H1 (cell line): ENCODE measurements around the gene ARL5A. TPM values are rescaled to one million over a fixed set of nuclear protein-coding genes. Genes with fewer than 3 reads are reported as not detected.

Experiments used
- CTCF ChIA-PET: fragments of 300-600 bp; sonication (Branson Sonifier 250); formaldehyde crosslinking; loops from one replicate; lab custom pipeline; 2021; ENCODE audit not compliant: partially characterized antibody; lab: Charles Lee
- POLR2A ChIA-PET: fragments of 300-600 bp; sonication (Branson Sonifier 250); formaldehyde crosslinking; loops from one replicate; lab custom pipeline; 2021; ENCODE audit warnings: inconsistent platforms; ENCODE audit not compliant: partially characterized antibody; lab: Charles Lee
- DNase-seq, 2 experiments: peaks; one replicate each; pipeline versions ENCODE4 v3.0.0 to v3.0.0-alpha.2; 2010 to 2022; ENCODE audit warnings: low spot score in 2 of 2, low read depth in 1 of 2, mixed read lengths in 1 of 2
- FAIRE-seq: peaks from 2 replicates; lab custom pipeline; 2011; peaks lifted over from hg19 to GRCh38; lab: Jason Lieb, UNC
- H2AFZ ChIP-seq: 2 replicates; pipeline ENCODE4 v1.8.1; 2012; ENCODE audit warnings: low read length, inconsistent platforms
- H2AK5ac ChIP-seq: 2 replicates; pipeline ENCODE4 v1.6.1; 2013; ENCODE audit warnings: low read depth, low read length
- H2BK120ac ChIP-seq: replicated peaks from 2 replicates; pipeline ENCODE3; 2013; ENCODE audit warnings: low read depth, low read length, inconsistent platforms
- H2BK12ac ChIP-seq: 2 replicates; pipeline ENCODE4 v1.6.1; 2013; ENCODE audit warnings: low read depth, low read length
- H2BK15ac ChIP-seq: 2 replicates; pipeline ENCODE4 v1.6.1; 2013; ENCODE audit warnings: low read length
- H2BK20ac ChIP-seq: 2 replicates; pipeline ENCODE4 v1.6.1; 2013; ENCODE audit warnings: low read length
- H2BK5ac ChIP-seq: 2 replicates; pipeline ENCODE4 v1.6.1; 2013; ENCODE audit warnings: low read depth, low read length
- H3K14ac ChIP-seq: 2 replicates; pipeline ENCODE4 v1.6.1; 2013; ENCODE audit warnings: inconsistent platforms; ENCODE audit not compliant: insufficient read length
- H3K18ac ChIP-seq: 2 replicates; pipeline ENCODE4 v1.6.1; 2013; ENCODE audit warnings: low read length; ENCODE audit errors: extremely low read depth
- H3K23ac ChIP-seq: 2 replicates; pipeline ENCODE4 v1.6.1; 2013; ENCODE audit warnings: inconsistent platforms; ENCODE audit not compliant: insufficient read length
- H3K23me2 ChIP-seq: 2 replicates; pipeline ENCODE4 v1.6.1; 2013; ENCODE audit warnings: low read depth, low read length
- H3K27ac ChIP-seq: 2 replicates; pipeline ENCODE4 v1.6.1; 2011; ENCODE audit warnings: low read depth, low read length, inconsistent platforms
- H3K27me3 ChIP-seq, 4 experiments: replicated peaks in 1 of 4; 1 replicate in 1 of 4; 2 replicates in 3 of 4; pipeline versions ENCODE4 v1.6.1 to v1.8.1; 2011 to 2013; ENCODE audit warnings: low read length in 3 of 4, mild to moderate bottlenecking in 3 of 4, inconsistent platforms in 2 of 4, mixed read lengths in 2 of 4, moderate library complexity in 1 of 4; ENCODE audit not compliant: control insufficient read depth in 3 of 4, insufficient read depth in 3 of 4; ENCODE audit errors: extremely low read depth in 1 of 4
- H3K36me3 ChIP-seq, 4 experiments: 2 replicates each; pipeline versions ENCODE4 v1.6.1 to v1.8.1; 2011 to 2013; ENCODE audit warnings: mild to moderate bottlenecking in 4 of 4, low read length in 3 of 4, moderate library complexity in 2 of 4, control low read depth in 1 of 4, inconsistent platforms in 1 of 4; ENCODE audit not compliant: insufficient read depth in 4 of 4, control insufficient read depth in 2 of 4
- H3K4ac ChIP-seq: replicated peaks from 2 replicates; pipeline ENCODE3; 2013; ENCODE audit warnings: low read length, low read depth, mixed read lengths, inconsistent platforms; ENCODE audit not compliant: insufficient read length
- H3K4me1 ChIP-seq, 4 experiments: replicated peaks in 1 of 4; 1 replicate in 1 of 4; 2 replicates in 3 of 4; pipeline versions ENCODE4 v1.6.1 to v1.8.1; 2011 to 2013; ENCODE audit warnings: low read length in 3 of 4, inconsistent platforms in 2 of 4, mixed read lengths in 1 of 4; ENCODE audit not compliant: insufficient read depth in 4 of 4, control insufficient read depth in 3 of 4
- H3K4me2 ChIP-seq, 2 experiments: 2 replicates each; pipeline versions ENCODE4 v1.6.1 to v1.8.1; 2011 to 2013; ENCODE audit warnings: low read depth in 2 of 2, low read length in 2 of 2, control low read depth in 1 of 2, inconsistent platforms in 1 of 2, mild to moderate bottlenecking in 1 of 2; ENCODE audit not compliant: insufficient read depth in 1 of 2
- H3K4me3 ChIP-seq, 4 experiments: fragments of 200-600, 300-600 bp in 1 of 4; sonication (generic), shearing (Covaris generic), sonication (Bioruptor Twin) in 1 of 4; 2 replicates each; pipeline versions ENCODE4 v1.5.1 to v1.8.1; 2011 to 2016; ENCODE audit warnings: low read length in 4 of 4, low read depth in 3 of 4, control low read depth in 2 of 4, inconsistent platforms in 2 of 4, mild to moderate bottlenecking in 2 of 4, mixed read lengths in 1 of 4, moderate library complexity in 1 of 4; ENCODE audit not compliant: insufficient read depth in 2 of 4; ENCODE audit errors: extremely low read depth in 1 of 4
- H3K56ac ChIP-seq: replicated peaks from 2 replicates; pipeline ENCODE3; 2013; ENCODE audit warnings: low read depth, mild to moderate bottlenecking, mixed read lengths, low read length, inconsistent platforms; ENCODE audit not compliant: insufficient read length
- H3K79me1 ChIP-seq: 2 replicates; pipeline ENCODE4 v1.6.1; 2013; ENCODE audit warnings: low read depth, low read length, control low read depth
- H3K79me2 ChIP-seq, 2 experiments: 2 replicates each; pipeline versions ENCODE4 v1.6.1 to v1.8.1; 2012 to 2013; ENCODE audit warnings: low read length in 2 of 2, mild to moderate bottlenecking in 2 of 2, inconsistent platforms in 1 of 2; ENCODE audit not compliant: insufficient read depth in 2 of 2, control insufficient read depth in 1 of 2
- H3K9ac ChIP-seq, 4 experiments: replicated peaks in 1 of 4; 1 replicate in 1 of 4; 2 replicates in 3 of 4; pipeline versions ENCODE4 v1.6.1 to v1.8.1; 2011 to 2013; ENCODE audit warnings: low read depth in 3 of 4, low read length in 3 of 4, control low read depth in 2 of 4, mild to moderate bottlenecking in 2 of 4, moderate library complexity in 2 of 4, inconsistent platforms in 1 of 4; ENCODE audit errors: extremely low read depth in 1 of 4
- H3K9me3 ChIP-seq, 2 experiments: 2 replicates each; pipeline versions ENCODE4 v1.6.1 to v1.8.1; 2012 to 2013; ENCODE audit warnings: mild to moderate bottlenecking in 2 of 2, moderate library complexity in 2 of 2, control low read depth in 1 of 2, inconsistent platforms in 1 of 2, low read depth in 1 of 2, low read length in 1 of 2, mixed read lengths in 1 of 2; ENCODE audit not compliant: insufficient read depth in 2 of 2
- H4K20me1 ChIP-seq, 2 experiments: replicated peaks in 1 of 2; 2 replicates each; pipeline versions ENCODE3 to v1.8.1; 2011 to 2013; ENCODE audit warnings: inconsistent platforms in 2 of 2, low read length in 2 of 2, mild to moderate bottlenecking in 1 of 2; ENCODE audit not compliant: insufficient read depth in 2 of 2, control insufficient read depth in 1 of 2
- H4K5ac ChIP-seq: 2 replicates; pipeline ENCODE4 v1.6.1; 2013; ENCODE audit warnings: low read length, low read depth, mixed read lengths, inconsistent platforms; ENCODE audit not compliant: insufficient read length
- H4K8ac ChIP-seq: 2 replicates; pipeline ENCODE4 v1.8.0; 2013; ENCODE audit warnings: mild to moderate bottlenecking, moderate library complexity, low read length, inconsistent platforms; ENCODE audit not compliant: insufficient read depth; ENCODE audit errors: extremely low read depth
- H4K91ac ChIP-seq: replicated peaks from 2 replicates; pipeline ENCODE3; 2013; ENCODE audit warnings: low read length, mixed read lengths, inconsistent platforms; ENCODE audit not compliant: insufficient read length
- CHD1 ChIP-seq: IDR thresholded peaks from 2 replicates; pipeline ENCODE4 v1.6.1; 2012; ENCODE audit warnings: low read depth, low read length, improper control_type of control experiment
- CREB1 ChIP-seq: IDR thresholded peaks from 2 replicates; pipeline ENCODE4 v1.6.1; 2012; ENCODE audit warnings: inconsistent platforms
- CTCF ChIP-seq, 3 experiments: IDR thresholded peaks; 1 replicate in 2 of 3; 2 replicates in 1 of 3; pipeline versions ENCODE4 v1.5.1 to v1.6.1; 2011; ENCODE audit warnings: low read length in 3 of 3, mild to moderate bottlenecking in 3 of 3, inconsistent platforms in 2 of 3, low read depth in 1 of 3, moderate library complexity in 1 of 3; ENCODE audit not compliant: insufficient read depth in 1 of 3; ENCODE audit errors: control extremely low read depth in 1 of 3
- EGR1 ChIP-seq: IDR thresholded peaks from 2 replicates; pipeline ENCODE4 v1.6.1; 2011; ENCODE audit warnings: low read depth, low read length, borderline replicate concordance
- FOSL1 ChIP-seq: IDR thresholded peaks from 2 replicates; pipeline ENCODE4 v1.6.1; 2011; ENCODE audit warnings: mild to moderate bottlenecking, low read depth, low read length, moderate library complexity; ENCODE audit not compliant: insufficient read depth
- HDAC6 ChIP-seq: IDR thresholded peaks from one replicate; pipeline ENCODE4 v1.7.1; 2012; ENCODE audit warnings: low read depth, mild to moderate bottlenecking, inconsistent platforms, low read length, moderate library complexity
- MAFK ChIP-seq: IDR thresholded peaks from 2 replicates; pipeline ENCODE4 v1.6.1; 2012; ENCODE audit warnings: low read depth, mild to moderate bottlenecking, improper control_type of control experiment, low read length
- POLR2AphosphoS5 ChIP-seq: IDR thresholded peaks from 2 replicates; pipeline ENCODE4 v1.6.1; 2011; ENCODE audit warnings: low read depth, low read length
- POU5F1 ChIP-seq: IDR thresholded peaks from 2 replicates; pipeline ENCODE4 v1.6.1; 2011; ENCODE audit warnings: low read depth, mild to moderate bottlenecking, low read length, moderate library complexity
- RNF2 ChIP-seq: fragments of 200-900, 300-1000 bp; sonication (generic); IDR thresholded peaks from 2 replicates; pipeline ENCODE4 v1.7.1; 2016; ENCODE audit warnings: borderline replicate concordance, low read depth, mild to moderate bottlenecking, antibody characterized with exemption, low read length; ENCODE audit not compliant: poor library complexity, severe bottlenecking; ENCODE audit errors: missing control alignments
- SP1 ChIP-seq: IDR thresholded peaks from 2 replicates; pipeline ENCODE4 v1.6.1; 2011; ENCODE audit warnings: low read depth, low read length
- SP4 ChIP-seq: IDR thresholded peaks from 2 replicates; pipeline ENCODE4 v1.6.1; 2012; ENCODE audit warnings: low read length, inconsistent platforms
- TBP ChIP-seq: IDR thresholded peaks from 2 replicates; pipeline ENCODE4 v1.6.1; 2011; ENCODE audit warnings: low read depth, low read length, improper control_type of control experiment
- TCF12 ChIP-seq: IDR thresholded peaks from 2 replicates; pipeline ENCODE4 v1.6.1; 2011; ENCODE audit warnings: low read depth, mild to moderate bottlenecking, low read length
- WGBS, 2 experiments: shearing (Covaris generic) in 1 of 2; methylation state at CpG; one replicate each; pipeline versions ENCODE4 v1.1.6 to v1.1.7; 2013 to 2015; ENCODE audit warnings: low lambda C conversion rate in 2 of 2, mixed read lengths in 2 of 2, inconsistent platforms in 1 of 2, low coverage in 1 of 2, missing lambda C conversion rate in 1 of 2; ENCODE audit not compliant: insufficient replicate concordance in 2 of 2, insufficient coverage in 1 of 2, insufficient read length in 1 of 2; ENCODE audit errors: extremely low coverage in 1 of 2, missing lambda C conversion rate in 1 of 2; 5-methylcytosine and 5-hydroxymethylcytosine counted together
- polyA plus RNA-seq, 7 experiments: library from polyadenylated mRNA; depleted of rRNA in 3 of 7; stranded (reverse) in 5 of 7; unstranded in 2 of 7; fragments of >200 nt in 5 of 7; fragments of 200-250 nt in 2 of 7; gene quantifications; 1 replicate in 5 of 7; 2 replicates in 1 of 7; 4 replicates in 1 of 7; pipeline versions ENCODE4 v1.2.1 to v1.2.3, GENCODE V29; 2011 to 2013; ENCODE audit warnings: missing spikeins in 2 of 7, mixed read lengths in 2 of 7
- total RNA-seq: library from RNA; stranded (reverse); fragmentation: NEBNext Ultra II Directional; extraction: Animal tissue kit (Norgen Biotek cat#: 25700); gene quantifications from 2 replicates; pipeline ENCODE4 v1.2.1, GENCODE V29; 2021

The ARL5A gene
- total and polyA plus RNA-seq, 2 of the 8 experiments (the other 6 are each of a cell fraction or from before 2014, with no cell fraction given) = 12.6 to 86.3 TPM

GRCh38 chr2:151802315-151802714 lies 25.9 kb downstream of the ARL5A start:
- Histone ChIP-seq H3K79me2 (no peaks in the 10 kb centered on the region), H4K20me1 (no peaks in the 10 kb centered on the region), H3K36me3 (peaks cover 4 to 49% (median 20%) of the 10 kb centered on the region in 4 experiments; a peak in 7 of 8 replicates), H2BK5ac (no peak overlapping the region), H3K79me1 (no peaks in the 10 kb centered on the region), H3K9ac (no peak overlapping the region), H3K27me3 (no peaks in the 10 kb centered on the region), H3K4ac (no peak overlapping the region), H2BK120ac (no peak overlapping the region), H2AFZ (no peak overlapping the region), H2BK20ac (no peak overlapping the region), H3K4me3 (no peak overlapping the region), H2AK5ac (no peak overlapping the region), H2BK15ac (no peak overlapping the region), H3K9me3 (no peaks in the 10 kb centered on the region), H3K56ac (no peak overlapping the region), H3K4me1 (no peaks in the 10 kb centered on the region), H3K4me2 (no peak overlapping the region), H3K23me2 (peaks cover 3% of the 10 kb centered on the region), H3K27ac (no peak overlapping the region), H4K8ac (no peak overlapping the region), H4K5ac (no peak overlapping the region), H4K91ac (no peak overlapping the region), H2BK12ac (no peak overlapping the region), H3K18ac (no peak overlapping the region), H3K14ac (no peak overlapping the region), H3K23ac (no peak overlapping the region)
- no peak for DNase-seq
- POLR2A ChIA-PET = no interaction called here
- no peak for FAIRE-seq
- CTCF ChIA-PET = no interaction called here
- WGBS, 2 experiments = 92% methylated on average over 2 of the region's 2 CpGs; no CpG with 5 or more reads in 1 of the 2 experiments
- TF ChIP-seq FOSL1 = no peak
- no peak for TF ChIP-seq SP1
- TF ChIP-seq CTCF (IDR thresholded peaks at IDR 0.05; ENCODE audit: control extremely low read depth in 1 of 3, insufficient read depth in 1 of 3, low read depth in 1 of 3, low read length in 3 of 3) = no peak
- TF ChIP-seq POU5F1 = no peak
- TF ChIP-seq TBP = no peak
- TF ChIP-seq EGR1 = no peak
- TF ChIP-seq HDAC6 = no peak
- TF ChIP-seq SP4 = no peak
- no peak for TF ChIP-seq MAFK
- no peak for TF ChIP-seq TCF12
- no peak for TF ChIP-seq POLR2AphosphoS5
- no peak for TF ChIP-seq CHD1
- TF ChIP-seq CREB1 = no peak
- TF ChIP-seq RNF2 = no peak
